C4-2B (cell line): ENCODE results near the gene ALG6.
A peak's percentile ranks its signal among the peaks of the same experiment; 100 is the strongest.

Source experiments
- H3K27ac ChIP-seq: fragments of 450-650 bp; 2 replicates; pipeline ENCODE4 v1.5.1; 2017
- CTCF ChIP-seq: fragments of 450-650 bp; conservative IDR thresholded peaks from 2 replicates; pipeline ENCODE4 v1.5.1; 2017; ENCODE audit warnings: mild to moderate bottlenecking
- ZFX ChIP-seq: fragments of 450-650 bp; IDR thresholded peaks from 2 replicates; pipeline ENCODE4 v1.6.1; 2017

ALG6 gene

GRCh38 chr1:63403386-63403785, 36.0 kb downstream of the ALG6 start:
- H3K27ac ChIP-seq = no peak overlapping the region
- TF ChIP-seq CTCF (no peak), ZFX (no peak)

- H3K27ac ChIP-seq = no peak overlapping the region
Observed at GRCh38 chr1:63405021-63405420, 37.6 kb downstream of the ALG6 start.

GRCh38 chr1:63405987-63406386, 38.6 kb downstream of the ALG6 start:
- no peak overlapping the region for H3K27ac ChIP-seq
- no peak for TF ChIP-seq CTCF
- TF ChIP-seq ZFX = no peak

More at GRCh38 chr1:63405021-63405420, 37.6 kb downstream of the ALG6 start:
- TF ChIP-seq ZFX (no peak), CTCF (no peak)

- no peak overlapping the region for H3K27ac ChIP-seq
- TF ChIP-seq ZFX (no peak), CTCF (no peak)
Observed at GRCh38 chr1:63407002-63407401, 39.6 kb downstream of the ALG6 start.

- TF ChIP-seq ZFX = no peak
- no peak for TF ChIP-seq CTCF
- no peak overlapping the region for H3K27ac ChIP-seq
Observed at GRCh38 chr1:63408331-63408730, 40.9 kb downstream of the ALG6 start.

- no peak for TF ChIP-seq CTCF
- no peak for TF ChIP-seq ZFX
- no peak overlapping the region for H3K27ac ChIP-seq
Observed at GRCh38 chr1:63411066-63411465, 43.6 kb downstream of the ALG6 start.

GRCh38 chr1:63413394-63413793, 46.0 kb downstream of the ALG6 start:
- TF ChIP-seq CTCF = 0 out of 2 replicates have a peak, but pooled peaks have one; percentile 3
- TF ChIP-seq ZFX = no peak
- no peak overlapping the region for H3K27ac ChIP-seq
